Chondrocyte (in vitro differentiated cells): ENCODE measurements around the gene PDK3. TPM values are rescaled to one million over a fixed set of nuclear protein-coding genes. Genes with fewer than 3 reads are reported as not detected.

Experiments used
- DNase-seq: peaks from one replicate; pipeline ENCODE4 v3.0.0; 2021; ENCODE audit warnings: mixed read lengths, low spot score
- H3K27ac Mint-ChIP-seq: one replicate; pipeline ENCODE4 v1.8.0; 2021; ENCODE audit warnings: mild to moderate bottlenecking, moderate library complexity, mixed read lengths; ENCODE audit not compliant: unreplicated experiment
- H3K27me3 Mint-ChIP-seq: 2 replicates; pipeline ENCODE4 v1.8.0; 2021; ENCODE audit warnings: low read depth, mixed read lengths
- H3K36me3 Mint-ChIP-seq: 2 replicates; pipeline ENCODE4 v1.8.0; 2021; ENCODE audit warnings: low read depth, mixed read lengths
- H3K4me1 Mint-ChIP-seq: 2 replicates; pipeline ENCODE4 v1.8.0; 2021; ENCODE audit warnings: low read depth, mild to moderate bottlenecking, mixed read lengths
- H3K4me3 Mint-ChIP-seq: one replicate; pipeline ENCODE4 v1.8.0; 2021; ENCODE audit warnings: mild to moderate bottlenecking, moderate library complexity, mixed read lengths; ENCODE audit not compliant: unreplicated experiment
- H3K9me3 Mint-ChIP-seq: 2 replicates; pipeline ENCODE4 v1.8.0; 2021; ENCODE audit warnings: low read depth, mixed read lengths
- total RNA-seq: library from RNA; stranded (reverse); gene quantifications from 3 replicates; pipeline ENCODE4 v1.2.1, GENCODE V29; 2021
- TF ChIP-seq, protein P1 (sequence below): fragments of 200-600 bp; sonication (generic); IDR thresholded peaks from 2 replicates; pipeline ENCODE4 v1.5.0; 2021; ENCODE audit warnings: antibody characterized with exemption, mild to moderate bottlenecking, moderate library complexity

The PDK3 gene
- total RNA-seq, 1 donor from 2014 or later: 44.1 TPM

DNA sequence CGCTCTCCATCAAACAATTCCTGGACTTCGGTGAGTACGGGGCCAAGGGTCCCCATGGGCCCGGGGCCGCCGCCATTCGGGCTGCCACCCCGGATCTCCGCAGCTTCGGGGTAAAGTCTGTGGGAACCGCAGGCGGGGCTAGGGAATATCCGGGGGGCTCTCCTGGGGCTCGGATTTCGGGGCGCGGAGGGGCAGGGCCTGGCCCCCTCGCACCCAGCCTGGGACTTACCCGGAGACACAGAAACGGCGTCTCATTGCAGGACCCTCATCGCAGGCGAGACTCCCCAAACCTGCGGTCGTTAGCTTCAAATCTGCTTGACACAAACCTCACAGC is 413 bp downstream of the PDK3 start:
- H3K27me3 Mint-ChIP-seq: no peaks in the 10 kb centered on the region
- TF ChIP-seq, protein P1, sequence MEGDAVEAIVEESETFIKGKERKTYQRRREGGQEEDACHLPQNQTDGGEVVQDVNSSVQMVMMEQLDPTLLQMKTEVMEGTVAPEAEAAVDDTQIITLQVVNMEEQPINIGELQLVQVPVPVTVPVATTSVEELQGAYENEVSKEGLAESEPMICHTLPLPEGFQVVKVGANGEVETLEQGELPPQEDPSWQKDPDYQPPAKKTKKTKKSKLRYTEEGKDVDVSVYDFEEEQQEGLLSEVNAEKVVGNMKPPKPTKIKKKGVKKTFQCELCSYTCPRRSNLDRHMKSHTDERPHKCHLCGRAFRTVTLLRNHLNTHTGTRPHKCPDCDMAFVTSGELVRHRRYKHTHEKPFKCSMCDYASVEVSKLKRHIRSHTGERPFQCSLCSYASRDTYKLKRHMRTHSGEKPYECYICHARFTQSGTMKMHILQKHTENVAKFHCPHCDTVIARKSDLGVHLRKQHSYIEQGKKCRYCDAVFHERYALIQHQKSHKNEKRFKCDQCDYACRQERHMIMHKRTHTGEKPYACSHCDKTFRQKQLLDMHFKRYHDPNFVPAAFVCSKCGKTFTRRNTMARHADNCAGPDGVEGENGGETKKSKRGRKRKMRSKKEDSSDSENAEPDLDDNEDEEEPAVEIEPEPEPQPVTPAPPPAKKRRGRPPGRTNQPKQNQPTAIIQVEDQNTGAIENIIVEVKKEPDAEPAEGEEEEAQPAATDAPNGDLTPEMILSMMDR: no peak
- H3K36me3 Mint-ChIP-seq: no peaks in the 10 kb centered on the region
- no peak for DNase-seq
- peak overlapping the region; percentile 72 for H3K4me3 Mint-ChIP-seq
- H3K4me1 Mint-ChIP-seq: peaks cover 44% of the 10 kb centered on the region
- no peaks in the 10 kb centered on the region for H3K9me3 Mint-ChIP-seq
- H3K27ac Mint-ChIP-seq: no peak overlapping the region

DNA sequence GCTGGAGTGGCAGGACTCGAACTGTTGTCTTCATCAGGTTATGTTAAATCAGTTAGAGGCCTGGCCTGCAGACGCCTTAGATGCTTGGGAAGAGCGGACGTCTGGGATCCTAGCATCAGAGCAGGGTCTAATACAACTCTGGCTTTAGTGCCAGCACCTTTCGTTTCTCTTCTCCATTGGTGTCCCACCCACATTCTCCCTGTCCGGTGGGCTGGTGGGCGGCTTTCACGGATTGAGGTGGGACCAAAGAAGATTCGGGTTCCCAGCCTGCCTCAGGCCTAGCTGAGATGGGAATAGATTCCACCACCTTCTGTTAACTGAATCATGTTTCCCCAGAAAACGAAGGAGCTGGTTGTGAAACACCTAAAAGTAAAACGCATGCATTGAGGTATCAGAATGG is 939 bp downstream of the PDK3 start:
- no peak for DNase-seq
- Mint-ChIP-seq H3K4me1 (peaks cover 47% of the 10 kb centered on the region), H3K4me3 (peak overlapping the region; percentile 72), H3K9me3 (no peaks in the 10 kb centered on the region), H3K27ac (no peak overlapping the region), H3K27me3 (no peaks in the 10 kb centered on the region), H3K36me3 (no peaks in the 10 kb centered on the region)
- TF ChIP-seq, protein P1: no peak

DNA sequence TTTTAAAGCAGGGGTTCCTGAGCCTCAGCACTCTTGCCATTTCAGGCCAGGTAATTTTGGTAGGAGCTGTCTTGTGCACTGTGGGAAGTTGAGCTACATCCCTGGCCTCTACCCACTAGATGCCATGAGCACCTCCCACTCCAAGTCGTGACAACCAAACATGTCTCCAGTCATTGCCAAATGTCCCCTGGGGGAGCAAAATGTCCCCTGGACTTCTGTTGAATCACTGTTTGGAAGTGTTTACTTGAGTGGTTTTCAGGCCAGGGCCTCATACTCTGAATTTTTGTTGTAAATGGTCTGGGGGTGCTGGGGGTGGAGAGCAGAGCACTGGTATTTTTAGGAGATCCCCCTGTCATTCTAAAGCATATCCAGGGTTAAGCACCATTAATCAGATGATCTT is 3.2 kb downstream of the PDK3 start:
- no peaks in the 10 kb centered on the region for H3K27me3 Mint-ChIP-seq
- H3K9me3 Mint-ChIP-seq: no peaks in the 10 kb centered on the region
- peak overlapping the region; percentile 90 for H3K27ac Mint-ChIP-seq
- H3K4me1 Mint-ChIP-seq: peaks cover 53% of the 10 kb centered on the region
- DNase-seq: no peak
- no peaks in the 10 kb centered on the region for H3K36me3 Mint-ChIP-seq
- TF ChIP-seq, protein P1: no peak
- H3K4me3 Mint-ChIP-seq: peak overlapping the region; percentile 20

DNA sequence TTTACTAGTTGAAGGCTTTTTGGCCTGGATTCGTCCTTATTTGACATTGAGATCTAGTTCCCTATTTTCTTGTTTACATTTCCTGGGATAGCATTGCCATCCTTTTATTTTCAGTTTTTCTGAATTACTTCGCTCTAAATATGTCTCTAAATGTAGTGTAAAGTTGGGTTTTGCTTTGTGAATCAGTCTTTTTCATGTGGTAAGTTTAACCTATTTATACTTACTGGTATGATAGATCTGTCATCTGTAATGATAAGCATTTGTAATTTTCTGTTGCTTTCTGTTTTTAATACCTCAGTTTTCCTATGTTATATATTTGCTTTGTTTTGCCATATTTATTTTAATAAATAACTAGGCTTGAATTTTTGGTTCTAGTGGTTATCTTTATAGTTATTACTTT is 6.7 kb downstream of the PDK3 start:
- H3K4me3 Mint-ChIP-seq: no peak overlapping the region
- H3K27me3 Mint-ChIP-seq: no peaks in the 10 kb centered on the region
- H3K9me3 Mint-ChIP-seq: no peaks in the 10 kb centered on the region
- no peak overlapping the region for H3K27ac Mint-ChIP-seq
- H3K36me3 Mint-ChIP-seq: no peaks in the 10 kb centered on the region
- peaks cover 47% of the 10 kb centered on the region for H3K4me1 Mint-ChIP-seq
- DNase-seq: no peak
- TF ChIP-seq, protein P1: no peak

DNA sequence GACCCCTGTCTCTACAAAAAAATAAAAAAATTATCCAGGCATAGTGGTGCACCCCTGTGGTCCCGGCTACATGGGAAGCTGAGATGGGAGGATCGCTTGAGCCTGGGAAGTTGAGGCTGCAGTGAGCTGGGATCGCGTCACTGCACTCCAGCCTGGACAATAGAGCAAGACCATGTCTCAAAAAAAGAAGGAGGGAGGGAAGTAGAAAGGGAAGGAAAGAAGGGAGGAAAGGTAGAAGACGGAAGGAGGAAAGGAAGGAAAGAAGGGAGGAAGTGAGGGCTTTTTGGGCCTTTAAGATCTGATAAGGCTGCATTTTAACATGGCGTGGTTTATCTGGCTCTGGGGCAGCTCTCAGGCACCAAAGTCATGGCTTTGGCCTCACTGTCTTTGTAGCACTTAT is 10.4 kb downstream of the PDK3 start:
- no peak overlapping the region for H3K27ac Mint-ChIP-seq
- TF ChIP-seq, protein P1: no peak
- H3K36me3 Mint-ChIP-seq: no peaks in the 10 kb centered on the region
- no peaks in the 10 kb centered on the region for H3K9me3 Mint-ChIP-seq
- H3K4me3 Mint-ChIP-seq: no peak overlapping the region
- DNase-seq: no peak
- peaks cover 42% of the 10 kb centered on the region for H3K4me1 Mint-ChIP-seq
- H3K27me3 Mint-ChIP-seq: no peaks in the 10 kb centered on the region
